B cell (primary cell): ENCODE data around the gene NBPF3. TPM values are rescaled to one million over a fixed set of nuclear protein-coding genes. Genes with fewer than 3 reads are reported as not detected.

ENCODE experiments used
- ATAC-seq: fragments of 200-7000 bp; cut with Tn5 transposase; one replicate; pipeline ENCODE4 v1.10.0; 2021; ENCODE audit warnings: low read depth, mild to moderate bottlenecking, moderate number of reproducible peaks, moderate library complexity
- CTCF ChIA-PET: fragments of 350-600 bp; sonication (Branson Sonifier 250); formaldehyde crosslinking; loops from one replicate; lab custom pipeline; 2021; ENCODE audit warnings: antibody characterized with exemption, inconsistent platforms; lab: Charles Lee
- POLR2A ChIA-PET: fragments of 350-600 bp; sonication (Branson Sonifier 250); formaldehyde crosslinking; loops from one replicate; lab custom pipeline; 2021; ENCODE audit warnings: antibody characterized with exemption; lab: Charles Lee
- DNase-seq: peaks from one replicate; pipeline ENCODE4 v3.0.0; 2013
- H2AFZ ChIP-seq: 2 replicates; pipeline ENCODE4 v1.6.1; 2012; ENCODE audit warnings: mild to moderate bottlenecking, low read depth, low read length; ENCODE audit not compliant: insufficient read depth, poor library complexity, severe bottlenecking
- H3K27ac ChIP-seq, 2 donors: 1 replicate in 1 of 2; 2 replicates in 1 of 2; pipeline ENCODE4 v1.5.1; 2012 to 2013; ENCODE audit warnings: low read length in 2 of 2, mild to moderate bottlenecking in 2 of 2, moderate library complexity in 1 of 2
- H3K27me3 ChIP-seq, 4 experiments: fragments of 200-600 bp in 1 of 4; sonication (generic) in 1 of 4; replicated peaks in 1 of 4; 1 replicate in 2 of 4; 2 replicates in 2 of 4; pipeline versions ENCODE4 v1.6.1 to v1.7.0; 2013 to 2016; ENCODE audit warnings: low read length in 3 of 4, mild to moderate bottlenecking in 2 of 4, mixed read lengths in 1 of 4, moderate library complexity in 1 of 4; ENCODE audit not compliant: insufficient read depth in 4 of 4, control insufficient read depth in 3 of 4; ENCODE audit errors: control extremely low read depth in 1 of 4
- H3K36me3 ChIP-seq, 2 experiments: replicated peaks in 1 of 2; 1 replicate in 1 of 2; 2 replicates in 1 of 2; pipeline versions ENCODE4 v1.6.1 to v1.7.1; 2013; ENCODE audit warnings: low read length in 1 of 2; ENCODE audit not compliant: insufficient read depth in 2 of 2, control insufficient read depth in 1 of 2; ENCODE audit errors: control extremely low read depth in 1 of 2, extremely low read depth in 1 of 2
- H3K4me1 ChIP-seq, 2 donors: fragments of 200-600 bp in 1 of 2; sonication (generic) in 1 of 2; 1 replicate in 1 of 2; 2 replicates in 1 of 2; pipeline versions ENCODE4 v1.5.1 to v1.6.1; 2013 to 2017; ENCODE audit warnings: low read length in 2 of 2; ENCODE audit not compliant: control insufficient read depth in 2 of 2, insufficient read depth in 2 of 2
- H3K4me2 ChIP-seq: replicated peaks from 2 replicates; pipeline ENCODE3; 2012; ENCODE audit warnings: mild to moderate bottlenecking, low read depth, low read length; ENCODE audit not compliant: poor library complexity, severe bottlenecking
- H3K4me3 ChIP-seq, 5 experiments: fragments of 200-600 bp in 1 of 5; sonication (generic) in 1 of 5; 1 replicate in 3 of 5; 2 replicates in 2 of 5; pipeline versions ENCODE4 v1.5.1 to v1.7.0; 2011 to 2016; ENCODE audit warnings: low read length in 4 of 5, mild to moderate bottlenecking in 4 of 5, low read depth in 2 of 5, control low read depth in 1 of 5, moderate library complexity in 1 of 5; ENCODE audit not compliant: insufficient read depth in 1 of 5; ENCODE audit errors: control extremely low read depth in 1 of 5, extremely low read depth in 1 of 5
- H3K79me2 ChIP-seq: fragments of 200-600 bp; sonication (generic); one replicate; pipeline ENCODE4 v1.6.0; 2016; ENCODE audit warnings: low read length; ENCODE audit not compliant: control insufficient read depth, insufficient read depth
- H3K9ac ChIP-seq: fragments of 200-600 bp; sonication (generic); 2 replicates; pipeline ENCODE4 v1.6.1; 2017; ENCODE audit warnings: mild to moderate bottlenecking, low read length, moderate library complexity
- H3K9me3 ChIP-seq, 3 donors: one replicate each; pipeline versions ENCODE4 v1.6.1 to v1.7.1; 2013; ENCODE audit warnings: low read length in 2 of 3; ENCODE audit not compliant: control insufficient read depth in 2 of 3, insufficient read depth in 1 of 3; ENCODE audit errors: control extremely low read depth in 1 of 3
- H4K20me1 ChIP-seq: 2 replicates; pipeline ENCODE4 v1.6.0; 2012; ENCODE audit warnings: mild to moderate bottlenecking, low read length; ENCODE audit not compliant: insufficient read depth, control insufficient read depth, poor library complexity, severe bottlenecking
- H3K27ac Mint-ChIP-seq: one replicate; pipeline ENCODE4 v1.8.0; 2021; ENCODE audit warnings: mixed read lengths
- H3K27me3 Mint-ChIP-seq: one replicate; pipeline ENCODE4 v1.8.0; 2021; ENCODE audit warnings: mixed read lengths
- H3K4me1 Mint-ChIP-seq: one replicate; pipeline ENCODE4 v1.8.0; 2021; ENCODE audit warnings: mixed read lengths
- H3K4me3 Mint-ChIP-seq: one replicate; pipeline ENCODE4 v1.8.0; 2021; ENCODE audit warnings: mixed read lengths
- H3K9me3 Mint-ChIP-seq: one replicate; pipeline ENCODE4 v1.8.0; 2022; ENCODE audit warnings: mixed read lengths; ENCODE audit not compliant: insufficient read depth
- CTCF ChIP-seq: fragments of 200-600 bp; IDR thresholded peaks from one replicate; pipeline ENCODE4 v1.8.0; 2022; ENCODE audit warnings: antibody characterized with exemption, mild to moderate bottlenecking
- EZH2 ChIP-seq: IDR thresholded peaks from 2 replicates; pipeline ENCODE4 v1.6.1; 2012; ENCODE audit warnings: borderline replicate concordance, low read depth, mild to moderate bottlenecking, moderate library complexity, low read length; ENCODE audit not compliant: insufficient read depth, poor library complexity, severe bottlenecking
- WGBS: methylation state at CpG from one replicate; pipeline ENCODE4 v1.1.5; 2013; ENCODE audit warnings: missing lambda C conversion rate; ENCODE audit not compliant: insufficient coverage; 5-methylcytosine and 5-hydroxymethylcytosine counted together
- intact Hi-C: fragments of 100-400 bp; cut with micrococcal nuclease; formaldehyde crosslinking; loops from one replicate; pipeline ENCODE4 v1.10.0; 2022
- polyA plus RNA-seq: library from polyadenylated mRNA; depleted of rRNA; stranded (reverse); fragments of >200 nt; gene quantifications from 2 replicates; pipeline ENCODE4 v1.2.3, GENCODE V29; 2012
- total RNA-seq, 2 donors: library from RNA; stranded (reverse); fragments of 120-200 nt in 1 of 2; gene quantifications; 1 replicate in 1 of 2; 2 replicates in 1 of 2; pipeline versions ENCODE4 v1.2.3 to v1.2.4, GENCODE V29; 2013 to 2022

Gene NBPF3
- total and polyA plus RNA-seq, 2 donors (not counting 1 experiment from before 2014, with no cell fraction given): 2.0 to 4.2 TPM

GRCh38 chr1:21520899-21521716, 81.2 kb downstream of the NBPF3 start:
- Mint-ChIP-seq H3K9me3 (no peaks in the 10 kb centered on the region), H3K27me3 (no peaks in the 10 kb centered on the region), H3K4me1 (peaks cover 78% of the 10 kb centered on the region), H3K27ac (peak overlapping the region; percentile 61), H3K4me3 (peak overlapping the region; percentile 37)
- Histone ChIP-seq H3K27ac (no peak overlapping the region), H3K27me3 (no peaks in the 10 kb centered on the region), H4K20me1 (no peaks in the 10 kb centered on the region), H2AFZ (no peak overlapping the region), H3K9me3 (peaks cover 0 to 6% (median 0%) of the 10 kb centered on the region in 3 donors), H3K4me3 (no peak overlapping the region), H3K79me2 (no peaks in the 10 kb centered on the region), H3K4me2 (no peak overlapping the region), H3K9ac (no peak overlapping the region), H3K4me1 (peaks cover 69 to 94% of the 10 kb centered on the region in 2 donors), H3K36me3 (no peaks in the 10 kb centered on the region)
- DNase-seq (no peak), ATAC-seq (no peak)
- intact Hi-C loops: no loop called here
- TF ChIP-seq CTCF: no peak
- TF ChIP-seq EZH2: no peak
- POLR2A ChIA-PET: no interaction called here
- WGBS: 83% methylated on average over 15 of the region's 16 CpGs
- CTCF ChIA-PET: interaction anchor here (0.7 to 3.7 kb wide), 5 partner anchors 12 to 62 kb away, joined by 3 to 19 read pairs (median 4); partner anchors contain the start of gene ALPL

GRCh38 chr1:21521717-21522060, 81.8 kb downstream of the NBPF3 start:
- POLR2A ChIA-PET: no interaction called here
- 95% methylated on average over 2 of the region's 4 CpGs for WGBS

More at GRCh38 chr1:21521717-21522060, 81.8 kb downstream of the NBPF3 start:
- Histone ChIP-seq H3K9ac (no peak overlapping the region), H3K27me3 (no peaks in the 10 kb centered on the region), H3K27ac (no peak overlapping the region), H3K4me2 (no peak overlapping the region), H3K79me2 (no peaks in the 10 kb centered on the region), H3K4me1 (peaks cover 64 to 91% of the 10 kb centered on the region in 2 donors), H4K20me1 (no peaks in the 10 kb centered on the region), H3K9me3 (peaks cover 0 to 6% (median 0%) of the 10 kb centered on the region in 3 donors), H3K36me3 (no peaks in the 10 kb centered on the region), H3K4me3 (no peak overlapping the region), H2AFZ (no peak overlapping the region)
- CTCF ChIA-PET: interaction anchor here (0.7 to 1.5 kb wide), 3 partner anchors 11 to 62 kb away, joined by 3 to 4 read pairs (median 3); partner anchors contain the start of gene ALPL
- H3K27me3 Mint-ChIP-seq: no peaks in the 10 kb centered on the region
- H3K9me3 Mint-ChIP-seq: no peaks in the 10 kb centered on the region
- intact Hi-C loops: no loop called here
- no peak overlapping the region for H3K4me3 Mint-ChIP-seq
- ATAC-seq (no peak), DNase-seq (no peak)
- TF ChIP-seq CTCF: no peak
- TF ChIP-seq EZH2: no peak
- H3K27ac Mint-ChIP-seq: no peak overlapping the region
- peaks cover 77% of the 10 kb centered on the region for H3K4me1 Mint-ChIP-seq
